Karpas-422 (cell line): ENCODE measurements around the gene ZNF638. TPM values are rescaled to one million over a fixed set of nuclear protein-coding genes. Genes with fewer than 3 reads are reported as not detected.
"Not testable (repeated sequence)": the region's sequence is repeated elsewhere in the genome, so short reads cannot be mapped to it uniquely, and the experiment has no call there.

Experiments used
- DNase-seq: peaks from one replicate; pipeline ENCODE4 v3.0.0-alpha.2; 2015
- H2AFZ ChIP-seq: fragments of 200-600 bp; sonication (generic); 2 replicates; pipeline ENCODE4 v1.6.1; 2014; ENCODE audit warnings: antibody characterized with exemption, low read length, mixed read lengths
- H3K27ac ChIP-seq: fragments of 200-600 bp; sonication (generic); 2 replicates; pipeline ENCODE4 v1.5.1; 2014; ENCODE audit warnings: mild to moderate bottlenecking, low read length, moderate library complexity
- H3K27me3 ChIP-seq: fragments of 200-600 bp; sonication (generic); 2 replicates; pipeline ENCODE4 v1.6.1; 2014; ENCODE audit warnings: low read length, mixed read lengths
- H3K36me3 ChIP-seq: fragments of 200-600 bp; sonication (generic); 2 replicates; pipeline ENCODE4 v1.6.1; 2014; ENCODE audit warnings: low read length, mixed read lengths; ENCODE audit not compliant: insufficient read depth
- H3K4me1 ChIP-seq: fragments of 200-600 bp; sonication (generic); 2 replicates; pipeline ENCODE4 v1.6.1; 2014; ENCODE audit warnings: mild to moderate bottlenecking, low read length, mixed read lengths
- H3K4me2 ChIP-seq: fragments of 200-600 bp; sonication (generic); 2 replicates; pipeline ENCODE4 v1.6.1; 2014; ENCODE audit warnings: low read length, low read depth, mild to moderate bottlenecking; ENCODE audit not compliant: poor library complexity, severe bottlenecking
- H3K4me3 ChIP-seq: fragments of 200-600 bp; sonication (generic); 2 replicates; pipeline ENCODE4 v1.5.1; 2014; ENCODE audit warnings: mild to moderate bottlenecking, antibody characterized with exemption, low read length, mixed read lengths
- H3K79me2 ChIP-seq: fragments of 200-600 bp; sonication (generic); 2 replicates; pipeline ENCODE4 v1.6.1; 2014; ENCODE audit warnings: mild to moderate bottlenecking, low read length, mixed read lengths
- H3K9ac ChIP-seq: fragments of 200-600 bp; sonication (generic); 2 replicates; pipeline ENCODE4 v1.6.0; 2014; ENCODE audit warnings: low read length
- H3K9me2 ChIP-seq: fragments of 200-600 bp; sonication (generic), shearing (Covaris generic); replicated peaks from 2 replicates; pipeline ENCODE4 v1.6.0; 2014; ENCODE audit warnings: mild to moderate bottlenecking, low read length, moderate library complexity; ENCODE audit not compliant: insufficient read depth
- H3K9me3 ChIP-seq: fragments of 300-700, 200-600 bp; sonication (generic); 2 replicates; pipeline ENCODE4 v1.6.1; 2014; ENCODE audit warnings: low read length, mixed read lengths
- H4K20me1 ChIP-seq: fragments of 200-600 bp; sonication (generic); 2 replicates; pipeline ENCODE4 v1.6.1; 2014; ENCODE audit warnings: mild to moderate bottlenecking, antibody characterized with exemption, low read length, low read depth; ENCODE audit not compliant: insufficient read depth
- total RNA-seq: library from RNA; depleted of rRNA; stranded (reverse); fragments of >200 nt; shearing (Covaris generic); gene quantifications from 2 replicates; pipeline ENCODE4 v1.2.3, GENCODE V29; 2014; ENCODE audit warnings: low replicate concordance

ZNF638 gene
- total RNA-seq, 1 experiment from 2014 or later = 317 TPM

DNA sequence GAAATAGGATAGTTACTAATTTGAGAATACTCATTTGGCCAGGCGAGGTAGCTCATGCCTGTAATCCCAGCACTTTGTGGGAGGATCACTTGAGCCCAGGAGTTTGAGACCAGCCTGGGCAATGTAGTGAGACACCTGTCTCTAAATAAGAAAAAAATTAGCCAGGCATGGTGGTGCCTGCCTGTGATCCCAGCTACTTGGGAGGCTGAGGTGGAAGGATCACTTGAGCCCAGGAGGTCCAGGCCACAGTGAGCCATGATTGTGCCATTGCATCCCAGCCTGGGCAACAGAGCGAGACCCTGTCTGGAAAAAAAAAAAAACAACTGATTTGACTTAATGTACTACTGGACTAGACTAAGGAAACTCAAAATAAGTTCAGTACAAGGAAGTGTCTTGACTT is 32.7 kb upstream of the ZNF638 start:
- no peaks in the 10 kb centered on the region for H4K20me1 ChIP-seq
- no peak overlapping the region for H3K9ac ChIP-seq
- no peaks in the 10 kb centered on the region for H3K4me1 ChIP-seq
- no peak overlapping the region for H3K4me3 ChIP-seq
- H3K36me3 ChIP-seq = no peaks in the 10 kb centered on the region
- H3K27ac ChIP-seq = no peak overlapping the region
- no peak overlapping the region for H3K4me2 ChIP-seq
- no peak overlapping the region for H2AFZ ChIP-seq
- H3K79me2 ChIP-seq = no peaks in the 10 kb centered on the region
- no peak for DNase-seq
- no peaks in the 10 kb centered on the region for H3K9me3 ChIP-seq
- no peaks in the 10 kb centered on the region for H3K9me2 ChIP-seq
- H3K27me3 ChIP-seq = no peaks in the 10 kb centered on the region

DNA sequence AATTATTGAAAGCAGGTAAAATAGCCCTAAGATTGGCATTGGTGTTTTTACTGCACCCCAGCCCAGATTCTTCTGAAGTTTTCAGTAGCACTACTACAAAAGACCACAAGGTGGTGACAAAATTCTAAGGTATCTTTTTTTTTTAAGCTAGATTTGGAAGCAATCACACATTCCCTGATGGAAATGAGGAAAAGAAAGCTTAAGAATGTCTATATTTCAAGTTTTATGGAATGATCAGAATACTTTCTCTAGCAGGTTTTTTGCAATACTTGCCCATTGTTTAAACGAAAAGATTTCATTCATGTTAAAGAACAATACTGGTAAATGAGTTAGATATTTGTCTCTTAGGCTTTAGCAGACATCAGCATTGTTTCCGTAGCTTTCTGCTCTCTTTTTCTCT is 32.1 kb upstream of the ZNF638 start:
- no peak overlapping the region for H3K9ac ChIP-seq
- DNase-seq = peak; percentile 81
- H3K4me3 ChIP-seq = no peak overlapping the region
- no peaks in the 10 kb centered on the region for H3K27me3 ChIP-seq
- no peaks in the 10 kb centered on the region for H3K9me3 ChIP-seq
- H3K9me2 ChIP-seq = no peaks in the 10 kb centered on the region
- H4K20me1 ChIP-seq = no peaks in the 10 kb centered on the region
- no peaks in the 10 kb centered on the region for H3K79me2 ChIP-seq
- no peak overlapping the region for H3K4me2 ChIP-seq
- H3K4me1 ChIP-seq = no peaks in the 10 kb centered on the region
- H2AFZ ChIP-seq = no peak overlapping the region
- no peaks in the 10 kb centered on the region for H3K36me3 ChIP-seq
- H3K27ac ChIP-seq = no peak overlapping the region

DNA sequence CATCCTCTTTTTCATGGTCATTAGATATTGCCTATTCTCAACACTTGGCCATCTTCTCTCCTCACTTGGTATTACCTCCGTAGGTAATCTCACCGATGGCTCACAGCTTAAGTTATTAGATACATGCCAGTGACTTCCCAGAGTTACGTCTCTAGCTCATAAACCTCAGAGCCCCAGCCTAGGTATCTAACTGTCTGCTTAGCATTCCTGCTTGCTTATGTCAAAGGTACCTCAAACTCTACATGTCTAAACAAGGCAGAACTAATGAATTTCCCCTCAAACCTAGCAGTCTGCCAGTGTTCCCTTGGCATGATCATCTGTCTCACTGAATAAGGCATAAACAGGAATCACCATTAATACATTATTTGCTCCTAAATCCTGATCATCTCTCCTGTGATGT is 27.7 kb upstream of the ZNF638 start:
- H3K4me2 ChIP-seq = no peak overlapping the region
- no peak for DNase-seq
- no peaks in the 10 kb centered on the region for H3K9me3 ChIP-seq
- no peaks in the 10 kb centered on the region for H3K27me3 ChIP-seq
- no peak overlapping the region for H2AFZ ChIP-seq
- H3K4me3 ChIP-seq = no peak overlapping the region
- H3K27ac ChIP-seq = no peak overlapping the region
- no peak overlapping the region for H3K9ac ChIP-seq
- H4K20me1 ChIP-seq = no peaks in the 10 kb centered on the region
- H3K9me2 ChIP-seq = no peaks in the 10 kb centered on the region
- no peaks in the 10 kb centered on the region for H3K36me3 ChIP-seq
- H3K79me2 ChIP-seq = no peaks in the 10 kb centered on the region
- no peaks in the 10 kb centered on the region for H3K4me1 ChIP-seq

DNA sequence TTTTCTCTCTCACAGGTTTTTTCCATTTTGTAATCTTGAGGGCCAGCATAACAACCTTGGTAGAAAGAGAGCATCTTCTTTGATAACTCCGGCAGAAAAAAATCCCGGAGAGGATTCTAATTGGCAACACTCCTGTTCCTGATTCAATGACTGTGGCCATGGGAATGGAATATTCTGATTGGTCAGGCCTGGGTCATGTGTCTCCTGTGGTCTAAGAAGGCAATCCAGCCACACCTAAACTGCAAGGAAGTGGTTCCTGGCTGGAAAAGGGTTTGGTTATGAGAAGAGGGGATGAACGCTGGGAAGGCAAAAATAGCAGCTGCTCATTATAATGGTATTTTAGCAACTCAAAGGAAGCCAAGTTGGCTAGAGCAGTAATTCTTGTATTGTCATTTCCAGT is 24.8 kb upstream of the ZNF638 start:
- H3K36me3 ChIP-seq = no peaks in the 10 kb centered on the region
- H3K4me1 ChIP-seq = no peaks in the 10 kb centered on the region
- no peak overlapping the region for H3K4me3 ChIP-seq
- no peaks in the 10 kb centered on the region for H3K9me2 ChIP-seq
- H4K20me1 ChIP-seq = no peaks in the 10 kb centered on the region
- H3K27ac ChIP-seq = no peak overlapping the region
- no peak for DNase-seq
- no peaks in the 10 kb centered on the region for H3K79me2 ChIP-seq
- no peak overlapping the region for H3K4me2 ChIP-seq
- no peak overlapping the region for H2AFZ ChIP-seq
- no peaks in the 10 kb centered on the region for H3K27me3 ChIP-seq
- no peaks in the 10 kb centered on the region for H3K9me3 ChIP-seq
- H3K9ac ChIP-seq = no peak overlapping the region

DNA sequence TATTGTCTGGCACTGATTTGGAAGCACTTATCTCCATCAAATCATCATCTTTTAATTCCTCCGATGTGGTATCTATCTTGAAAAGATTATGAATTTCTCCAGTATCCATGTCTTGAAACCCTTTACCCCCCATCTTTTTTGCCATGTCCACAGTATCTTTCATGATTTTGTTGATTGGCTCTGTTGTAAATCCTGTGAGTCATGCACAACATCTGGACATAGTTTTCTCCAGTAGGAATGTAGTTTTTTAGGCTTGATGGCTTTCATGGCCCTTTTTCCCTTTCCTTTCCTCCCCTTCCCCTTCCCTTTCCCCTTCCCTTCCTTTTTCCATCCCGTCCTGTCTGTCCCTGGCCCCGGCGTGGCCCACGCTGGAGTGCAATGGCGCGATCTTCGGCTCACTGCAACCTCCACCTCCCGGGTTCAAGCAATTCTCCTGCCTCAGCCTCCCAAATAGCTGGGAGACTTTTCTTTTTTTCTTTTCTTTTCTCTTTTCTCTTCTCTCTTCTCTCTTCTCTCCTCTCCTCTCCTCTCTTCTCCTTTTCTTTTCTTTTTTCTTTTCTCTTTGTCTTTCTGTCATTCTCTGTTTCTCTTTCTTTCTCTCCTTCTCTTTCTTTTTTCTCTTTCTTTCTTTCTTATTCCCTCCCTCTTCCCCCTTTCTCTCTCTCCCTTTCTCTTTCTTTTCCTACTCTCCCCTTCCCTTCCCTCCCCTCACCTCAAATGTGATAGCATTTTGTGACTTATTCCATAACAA is 18.4 kb upstream of the ZNF638 start:
- no peak overlapping the region for H3K9ac ChIP-seq
- H2AFZ ChIP-seq = no peak overlapping the region
- DNase-seq = no peak
- H3K27me3 ChIP-seq = no peaks in the 10 kb centered on the region
- no peaks in the 10 kb centered on the region for H3K9me2 ChIP-seq
- H3K4me3 ChIP-seq = no peak overlapping the region
- no peaks in the 10 kb centered on the region for H3K36me3 ChIP-seq
- H4K20me1 ChIP-seq = no peaks in the 10 kb centered on the region
- H3K9me3 ChIP-seq = peaks cover 5% of the 10 kb centered on the region
- no peak overlapping the region for H3K4me2 ChIP-seq
- no peaks in the 10 kb centered on the region for H3K4me1 ChIP-seq
- no peaks in the 10 kb centered on the region for H3K79me2 ChIP-seq
- no peak overlapping the region for H3K27ac ChIP-seq

DNA sequence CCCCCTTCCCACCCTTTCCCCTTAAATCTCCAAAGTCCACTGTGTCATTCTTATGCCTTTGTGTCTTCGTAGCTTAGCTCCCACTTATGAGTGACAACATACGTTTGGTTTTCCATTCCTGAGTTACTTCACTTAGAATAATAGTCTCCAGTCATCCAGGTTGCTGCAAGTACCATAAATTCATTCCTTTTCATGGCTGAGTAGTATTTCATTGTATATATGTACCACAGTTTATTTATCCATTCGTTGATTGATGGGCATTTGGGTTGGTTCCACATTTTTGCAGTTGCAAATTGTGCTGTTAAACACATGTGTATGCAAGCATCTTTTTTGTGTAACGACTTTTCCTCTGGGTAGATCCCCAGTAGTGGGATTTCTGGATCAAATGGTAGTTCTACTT is 14.5 kb upstream of the ZNF638 start:
- Histone ChIP-seq H3K36me3 (no peaks in the 10 kb centered on the region), H3K27me3 (no peaks in the 10 kb centered on the region), H2AFZ (no peak overlapping the region), H3K4me1 (no peaks in the 10 kb centered on the region), H4K20me1 (no peaks in the 10 kb centered on the region), H3K4me2 (no peak overlapping the region), H3K4me3 (no peak overlapping the region), H3K9me3 (peaks cover 9% of the 10 kb centered on the region), H3K79me2 (no peaks in the 10 kb centered on the region), H3K9ac (no peak overlapping the region), H3K27ac (no peak overlapping the region), H3K9me2 (no peaks in the 10 kb centered on the region)
- no peak for DNase-seq

DNA sequence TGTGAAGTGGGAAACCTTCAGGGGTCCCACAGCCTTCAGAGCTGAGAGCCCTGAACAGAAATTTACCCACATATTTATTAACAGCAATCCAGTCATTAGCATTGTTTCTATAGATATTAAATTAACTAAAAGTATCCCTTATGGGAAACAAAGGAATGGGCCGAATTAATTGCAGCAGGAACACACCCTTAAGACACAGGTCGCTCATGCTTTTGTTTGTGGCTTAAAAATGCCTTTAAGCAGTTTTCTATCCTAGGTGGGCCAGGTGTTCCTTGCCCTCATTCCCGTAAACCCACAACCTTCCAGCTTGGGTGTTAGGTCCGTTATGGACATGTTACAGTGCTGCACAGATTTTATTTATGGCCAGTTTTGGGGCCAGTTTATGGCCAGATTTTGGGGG is 13.7 kb upstream of the ZNF638 start:
- H3K4me1 ChIP-seq, H3K27me3 ChIP-seq, H3K9ac ChIP-seq, H3K4me3 ChIP-seq, H2AFZ ChIP-seq, H3K9me3 ChIP-seq, H3K79me2 ChIP-seq, H3K36me3 ChIP-seq, H4K20me1 ChIP-seq, H3K27ac ChIP-seq, H3K9me2 ChIP-seq, DNase-seq, H3K4me2 ChIP-seq: not testable (repeated sequence)

DNA sequence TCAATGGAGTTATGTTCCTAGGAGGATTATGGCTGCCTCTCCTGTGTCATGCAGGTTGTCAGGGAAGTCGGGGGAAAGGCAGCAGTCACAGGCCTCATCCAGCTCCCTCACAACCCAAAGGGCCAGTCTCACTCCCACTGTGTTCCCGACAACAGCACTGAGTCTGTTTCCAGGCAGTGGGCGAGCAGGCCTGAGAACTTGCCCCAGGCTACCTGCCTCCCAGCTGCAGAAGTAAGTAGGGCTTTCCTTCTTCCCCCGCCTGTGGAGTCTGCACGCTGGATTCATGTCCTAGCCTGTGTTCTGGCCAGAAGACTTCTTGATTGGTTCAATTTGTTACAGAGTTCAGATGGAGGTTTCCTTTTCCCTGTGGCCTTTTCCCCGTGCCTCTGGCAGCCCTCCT is 8.2 kb upstream of the ZNF638 start:
- H3K4me3 ChIP-seq = no peak overlapping the region
- H3K4me1 ChIP-seq = no peaks in the 10 kb centered on the region
- H3K9me2 ChIP-seq = no peaks in the 10 kb centered on the region
- H3K9ac ChIP-seq = no peak overlapping the region
- no peaks in the 10 kb centered on the region for H3K79me2 ChIP-seq
- no peak overlapping the region for H3K27ac ChIP-seq
- 0 out of 2 replicates have a peak, but pooled peaks cover 2% of the 10 kb centered on the region for H3K27me3 ChIP-seq
- no peak for DNase-seq
- H4K20me1 ChIP-seq = no peaks in the 10 kb centered on the region
- H3K4me2 ChIP-seq = no peak overlapping the region
- H3K36me3 ChIP-seq = no peaks in the 10 kb centered on the region
- no peak overlapping the region for H2AFZ ChIP-seq
- H3K9me3 ChIP-seq = peaks cover 3% of the 10 kb centered on the region; the same call in 1 of the 2 replicates
